ENCODE measurements around the gene FNDC10. TPM values are rescaled to one million over a fixed set of nuclear protein-coding genes. Genes with fewer than 3 reads are reported as not detected.
A peak's percentile ranks its signal among the peaks of the same experiment; 100 is the strongest.

The FNDC10 gene
- total and polyA plus RNA-seq, 10 of the 15 experiments (the other 5 are each of a cell fraction or from before 2014, with no cell fraction given): 0.05 to 1.3 (median 0.25) TPM; not detected in 4

DNA sequence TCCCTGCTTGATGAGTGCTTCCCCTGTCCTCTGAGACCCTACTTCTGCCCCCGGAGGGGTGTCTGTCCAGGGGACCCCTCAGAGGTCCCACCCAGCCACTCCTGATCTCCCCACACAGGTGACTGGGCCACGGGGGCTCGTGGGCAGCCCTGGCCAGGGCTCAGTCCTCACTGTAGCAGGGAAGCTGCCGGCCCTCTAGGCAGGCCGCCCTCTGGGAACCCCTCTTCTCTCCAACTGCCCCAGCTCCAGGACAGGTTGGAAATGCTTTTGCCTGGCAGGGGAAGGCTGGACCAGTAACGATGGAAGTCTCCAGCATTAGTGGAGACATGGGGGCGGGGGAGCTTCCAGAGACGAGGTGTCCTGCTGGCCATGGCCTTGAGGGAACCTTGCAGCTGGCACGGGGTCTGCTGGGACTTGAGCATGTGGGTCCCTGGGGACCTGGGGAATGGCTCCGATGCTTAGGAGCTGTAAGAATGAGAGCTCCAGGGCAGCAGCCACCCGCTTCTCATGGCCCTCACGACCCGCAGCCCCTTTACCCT, 3.1 kb upstream of the FNDC10 start (continued):
- no peak for TF ChIP-seq KDM1A (IDR thresholded peaks at IDR 0.05; ENCODE audit: borderline replicate concordance)
- TF ChIP-seq NFYA (IDR thresholded peaks at IDR 0.05; ENCODE audit: borderline replicate concordance, low read depth, low read length): no peak

DNA sequence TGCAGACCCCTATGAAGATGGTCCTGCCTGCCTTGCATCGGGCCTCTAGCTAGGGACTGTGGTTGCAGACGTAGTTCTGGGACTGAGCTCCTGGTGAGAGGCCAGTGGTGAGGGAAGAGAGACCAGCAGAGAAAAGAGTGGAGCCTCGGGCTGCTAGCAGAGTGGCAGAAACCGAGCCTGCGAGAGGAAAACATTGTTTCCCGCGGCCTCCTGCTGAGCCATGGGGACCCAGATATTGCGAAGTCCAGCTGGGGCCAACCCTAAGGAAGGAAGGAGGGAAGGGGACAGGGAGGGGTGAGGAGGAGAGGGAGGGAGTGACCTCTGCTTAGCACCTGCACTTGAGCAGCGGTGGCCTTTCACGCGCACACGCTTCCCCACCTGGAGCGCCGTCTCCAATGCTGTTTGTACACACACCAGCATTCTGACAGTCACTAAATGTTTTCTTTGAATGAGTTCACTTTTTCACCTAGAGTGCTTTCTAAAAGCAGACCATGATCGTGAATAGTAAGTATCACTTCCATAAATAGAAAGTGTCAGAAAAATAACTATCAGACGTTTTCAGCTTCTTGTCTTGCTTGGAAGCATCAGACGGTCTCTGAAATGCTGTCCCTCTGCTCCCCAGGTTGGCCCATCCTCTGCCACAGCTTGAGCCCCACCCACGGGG, 2.5 kb upstream of the FNDC10 start:
- DNase-seq (ENCODE audit: low read depth, low spot score): no peak
- ChIA-PET RAD21 (ENCODE audit: unreplicated experiment) (no interaction called here), POLR2A (no interaction called here), CTCF (interaction anchor here (1.0 kb wide), 1 partner anchor 32 kb away, joined by 5 read pairs; no protein-coding TSS in a partner anchor), SMC1A (ENCODE audit: uncharacterized antibody, unreplicated experiment) (interaction anchor here (1.2 to 1.5 kb wide), 2 partner anchors 12 to 26 kb away, joined by 3 to 9 read pairs; no protein-coding TSS in a partner anchor)
- TF ChIP-seq TCF3 (IDR thresholded peaks at IDR 0.05; ENCODE audit: borderline replicate concordance, insufficient read depth, low read depth, low read length) (0 out of 2 replicates have a peak, but pooled peaks have one; percentile 45), MEF2B (IDR thresholded peaks at IDR 0.05; ENCODE audit: partially characterized antibody, poor library complexity, severe bottlenecking) (peak; percentile 61), NFYA (IDR thresholded peaks at IDR 0.05; ENCODE audit: borderline replicate concordance, low read depth, low read length) (no peak), ZZZ3 (IDR thresholded peaks at IDR 0.05; ENCODE audit: control insufficient read depth, insufficient read length, low read depth) (no peak), SRF (IDR thresholded peaks at IDR 0.05; ENCODE audit: low read depth in 2 of 2, low read length in 2 of 2) (no peak), MEF2A (IDR thresholded peaks at IDR 0.05; ENCODE audit: insufficient read depth, low read depth, low read length) (peak; percentile 93), CREM (IDR thresholded peaks at IDR 0.05; ENCODE audit: low read depth) (peak; percentile 34; the same call in 1 of the 2 replicates), IRF4 (IDR thresholded peaks at IDR 0.05; ENCODE audit: low read depth, low read length) (0 out of 2 replicates have a peak, but pooled peaks have one; percentile 17), SPI1 (IDR thresholded peaks at IDR 0.05; ENCODE audit: borderline replicate concordance, insufficient read depth, low read depth, low read length) (0 out of 2 replicates have a peak, but pooled peaks have one; percentile 12), TCF12 (IDR thresholded peaks at IDR 0.05; ENCODE audit: low read depth, low read length) (0 out of 2 replicates have a peak, but pooled peaks have one; percentile 44), EED (IDR thresholded peaks at IDR 0.05; ENCODE audit: low read depth) (0 out of 2 replicates have a peak, but pooled peaks have one; percentile 17), JUNB (IDR thresholded peaks at IDR 0.05) (peak; percentile 36; the same call in 1 of the 2 replicates), RB1 (IDR thresholded peaks at IDR 0.05; ENCODE audit: borderline replicate concordance) (no peak), ATF7 (IDR thresholded peaks at IDR 0.05; ENCODE audit: low read depth) (peak; percentile 21; the same call in 1 of the 2 replicates)
- TF ChIP-seq, protein P1, sequence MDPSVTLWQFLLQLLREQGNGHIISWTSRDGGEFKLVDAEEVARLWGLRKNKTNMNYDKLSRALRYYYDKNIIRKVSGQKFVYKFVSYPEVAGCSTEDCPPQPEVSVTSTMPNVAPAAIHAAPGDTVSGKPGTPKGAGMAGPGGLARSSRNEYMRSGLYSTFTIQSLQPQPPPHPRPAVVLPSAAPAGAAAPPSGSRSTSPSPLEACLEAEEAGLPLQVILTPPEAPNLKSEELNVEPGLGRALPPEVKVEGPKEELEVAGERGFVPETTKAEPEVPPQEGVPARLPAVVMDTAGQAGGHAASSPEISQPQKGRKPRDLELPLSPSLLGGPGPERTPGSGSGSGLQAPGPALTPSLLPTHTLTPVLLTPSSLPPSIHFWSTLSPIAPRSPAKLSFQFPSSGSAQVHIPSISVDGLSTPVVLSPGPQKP (IDR thresholded peaks at IDR 0.05; ENCODE audit: low read depth, low read length): no peak
- H2AFZ ChIP-seq (ENCODE audit: control insufficient read depth, low read depth, low read length): no peak overlapping the region
- ATAC-seq: peak; percentile 61
- WGBS (ENCODE audit: insufficient coverage, insufficient replicate concordance, low lambda C conversion rate, missing lambda C conversion rate): 21% methylated on average over 17 of the region's 18 CpGs
- H3K9ac ChIP-seq (ENCODE audit: control insufficient read depth, insufficient read depth, low read length): no peak overlapping the region
- FAIRE-seq: peak; percentile 73
- H3K9me3 ChIP-seq (replicated peaks; ENCODE audit: control insufficient read depth, insufficient read depth, low read length): no peaks in the 10 kb centered on the region
- peaks cover 40% of the 10 kb centered on the region for H3K4me1 ChIP-seq (ENCODE audit: control insufficient read depth, insufficient read depth, low read length)
- H3K36me3 ChIP-seq (ENCODE audit: control insufficient read depth in 2 of 2, insufficient read depth in 2 of 2, low read length in 1 of 2): no peaks in the 10 kb centered on the region
- H3K4me3 ChIP-seq: no peak overlapping the region
- no peaks in the 10 kb centered on the region for H4K20me1 ChIP-seq (ENCODE audit: control insufficient read depth, insufficient read depth)
- in situ Hi-C loops (cut with MboI): no loop called here
- no peaks in the 10 kb centered on the region for H3K79me2 ChIP-seq (ENCODE audit: control insufficient read depth, insufficient read depth, low read length)
- H3K27ac ChIP-seq (ENCODE audit: control insufficient read depth, insufficient read depth): peak overlapping the region; percentile 43; the same call in 1 of the 2 replicates
- H3K27me3 ChIP-seq (replicated peaks in 1 of 2; ENCODE audit: control insufficient read depth in 2 of 2, insufficient read depth in 2 of 2, low read length in 1 of 2): no peaks in the 10 kb centered on the region; a peak in 2 of 4 replicates
- H3K4me2 ChIP-seq (ENCODE audit: control insufficient read depth, insufficient read depth): peak overlapping the region; percentile 71
- intact Hi-C loops (cut with micrococcal nuclease; ENCODE audit: unreplicated experiment): no loop called here
- no TSS peak for BruUV-seq (replicated peaks)
